Tibial nerve (tissue), 3 donors: ENCODE results near the gene RPL19.

Experiments
- POLR2A ChIP-seq, 2 donors: fragments of 450-650 bp; IDR thresholded peaks; one replicate each; pipeline ENCODE4 v1.6.1; 2017; ENCODE audit warnings: antibody characterized with exemption in 2 of 2, mild to moderate bottlenecking in 2 of 2, moderate library complexity in 2 of 2
- TF ChIP-seq, protein P1 (sequence below), 5 experiments: fragments of 200-600 bp in 3 of 5; fragments of 450-650 bp in 2 of 5; sonication (generic) in 3 of 5; IDR thresholded peaks; one replicate each; pipeline ENCODE4 v1.5.1; 2016 to 2019; ENCODE audit warnings: antibody characterized with exemption in 5 of 5, mild to moderate bottlenecking in 3 of 5, moderate library complexity in 2 of 5

DNA sequence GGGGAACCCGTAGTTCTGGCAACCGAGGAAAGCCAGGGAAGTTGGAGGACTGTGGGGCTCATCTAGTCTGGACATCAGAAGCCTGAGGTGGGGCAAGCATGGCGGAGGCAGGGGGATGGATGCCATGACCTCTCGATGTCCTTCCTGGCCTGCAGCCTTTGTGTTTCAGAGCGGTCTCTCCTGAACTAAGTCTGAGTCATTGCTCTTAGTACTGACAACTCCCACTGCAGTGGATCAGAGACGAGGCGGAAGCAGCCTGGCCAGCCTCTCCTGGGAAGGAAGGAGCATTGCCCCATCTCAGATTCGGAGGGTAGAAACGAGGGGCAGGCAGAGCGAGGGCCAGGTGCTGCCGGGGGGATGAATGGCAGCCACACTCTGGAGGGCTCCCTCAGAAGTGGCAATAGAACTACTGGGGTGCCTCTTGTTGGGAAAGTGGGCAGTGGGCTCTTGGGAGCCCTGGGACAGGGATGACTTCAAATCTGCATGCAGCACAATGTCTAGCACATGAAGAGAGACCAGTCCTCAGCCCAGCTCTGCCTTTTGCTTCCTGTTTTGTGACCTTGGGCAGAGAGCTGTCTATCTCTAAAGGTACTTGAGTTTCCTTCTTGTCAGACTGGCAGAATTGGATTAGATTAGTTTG lies 29.3 kb downstream of the RPL19 start:
- TF ChIP-seq, protein P1, sequence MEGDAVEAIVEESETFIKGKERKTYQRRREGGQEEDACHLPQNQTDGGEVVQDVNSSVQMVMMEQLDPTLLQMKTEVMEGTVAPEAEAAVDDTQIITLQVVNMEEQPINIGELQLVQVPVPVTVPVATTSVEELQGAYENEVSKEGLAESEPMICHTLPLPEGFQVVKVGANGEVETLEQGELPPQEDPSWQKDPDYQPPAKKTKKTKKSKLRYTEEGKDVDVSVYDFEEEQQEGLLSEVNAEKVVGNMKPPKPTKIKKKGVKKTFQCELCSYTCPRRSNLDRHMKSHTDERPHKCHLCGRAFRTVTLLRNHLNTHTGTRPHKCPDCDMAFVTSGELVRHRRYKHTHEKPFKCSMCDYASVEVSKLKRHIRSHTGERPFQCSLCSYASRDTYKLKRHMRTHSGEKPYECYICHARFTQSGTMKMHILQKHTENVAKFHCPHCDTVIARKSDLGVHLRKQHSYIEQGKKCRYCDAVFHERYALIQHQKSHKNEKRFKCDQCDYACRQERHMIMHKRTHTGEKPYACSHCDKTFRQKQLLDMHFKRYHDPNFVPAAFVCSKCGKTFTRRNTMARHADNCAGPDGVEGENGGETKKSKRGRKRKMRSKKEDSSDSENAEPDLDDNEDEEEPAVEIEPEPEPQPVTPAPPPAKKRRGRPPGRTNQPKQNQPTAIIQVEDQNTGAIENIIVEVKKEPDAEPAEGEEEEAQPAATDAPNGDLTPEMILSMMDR (IDR thresholded peaks at IDR 0.05), result no peak
- TF ChIP-seq POLR2A (IDR thresholded peaks at IDR 0.05), result no peak
